ENCODE measurements around the gene ERC2.

ERC2 gene

DNA sequence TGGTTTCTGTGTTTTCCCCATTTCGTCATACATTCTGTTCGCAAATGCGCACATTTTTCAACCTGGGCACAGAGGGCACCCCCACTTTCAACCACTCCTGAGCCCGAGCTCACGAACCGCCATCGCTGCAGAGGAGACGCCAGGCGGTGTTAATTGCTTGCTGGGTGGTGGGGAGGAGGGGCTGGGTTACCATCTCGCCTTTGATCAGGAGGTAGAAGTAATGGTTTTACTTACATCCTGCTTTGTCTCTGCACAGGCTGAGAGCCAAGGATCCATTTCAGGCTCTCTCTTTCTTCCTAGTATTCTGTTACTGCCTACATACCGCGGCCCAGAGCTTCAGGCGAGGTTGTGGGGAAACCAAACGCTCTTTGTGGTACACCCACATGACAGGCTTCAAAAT is 803.9 kb downstream of the ERC2 start:
- Histone ChIP-seq H3F3A (ENCODE audit: low read depth) (no peaks in the 10 kb centered on the region), H3K4me2 (ENCODE audit: low read depth, low read length, poor library complexity, severe bottlenecking) (no peak overlapping the region), H3K9me2 (replicated peaks; ENCODE audit: low read depth, low read length) (no peaks in the 10 kb centered on the region), H3K79me2 (ENCODE audit: insufficient read depth, low read length) (no peaks in the 10 kb centered on the region), H3K9me3 (ENCODE audit: insufficient read depth, low read depth, low read length) (no peaks in the 10 kb centered on the region), H3K4me3 (ENCODE audit: low read length, poor library complexity, severe bottlenecking) (no peak overlapping the region), H4K20me1 (ENCODE audit: insufficient read depth, low read length, poor library complexity, severe bottlenecking) (no peaks in the 10 kb centered on the region), H3K36me3 (ENCODE audit: insufficient read depth, low read length) (no peaks in the 10 kb centered on the region), H2AFZ (ENCODE audit: low read length) (no peak overlapping the region), H3K4me1 (ENCODE audit: insufficient read depth, low read length, poor library complexity, severe bottlenecking) (no peaks in the 10 kb centered on the region), H3K9ac (ENCODE audit: low read depth, low read length, poor library complexity, severe bottlenecking) (no peak overlapping the region), H3K27me3 (ENCODE audit: insufficient read depth, low read length, poor library complexity, severe bottlenecking) (no peaks in the 10 kb centered on the region)
- TF ChIP-seq EZH2phosphoT487 (IDR thresholded peaks at IDR 0.05; ENCODE audit: borderline replicate concordance) = no peak
- TF ChIP-seq, protein P1, sequence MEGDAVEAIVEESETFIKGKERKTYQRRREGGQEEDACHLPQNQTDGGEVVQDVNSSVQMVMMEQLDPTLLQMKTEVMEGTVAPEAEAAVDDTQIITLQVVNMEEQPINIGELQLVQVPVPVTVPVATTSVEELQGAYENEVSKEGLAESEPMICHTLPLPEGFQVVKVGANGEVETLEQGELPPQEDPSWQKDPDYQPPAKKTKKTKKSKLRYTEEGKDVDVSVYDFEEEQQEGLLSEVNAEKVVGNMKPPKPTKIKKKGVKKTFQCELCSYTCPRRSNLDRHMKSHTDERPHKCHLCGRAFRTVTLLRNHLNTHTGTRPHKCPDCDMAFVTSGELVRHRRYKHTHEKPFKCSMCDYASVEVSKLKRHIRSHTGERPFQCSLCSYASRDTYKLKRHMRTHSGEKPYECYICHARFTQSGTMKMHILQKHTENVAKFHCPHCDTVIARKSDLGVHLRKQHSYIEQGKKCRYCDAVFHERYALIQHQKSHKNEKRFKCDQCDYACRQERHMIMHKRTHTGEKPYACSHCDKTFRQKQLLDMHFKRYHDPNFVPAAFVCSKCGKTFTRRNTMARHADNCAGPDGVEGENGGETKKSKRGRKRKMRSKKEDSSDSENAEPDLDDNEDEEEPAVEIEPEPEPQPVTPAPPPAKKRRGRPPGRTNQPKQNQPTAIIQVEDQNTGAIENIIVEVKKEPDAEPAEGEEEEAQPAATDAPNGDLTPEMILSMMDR (conservative IDR thresholded peaks at IDR 0.05; ENCODE audit: low read length) = no peak

DNA sequence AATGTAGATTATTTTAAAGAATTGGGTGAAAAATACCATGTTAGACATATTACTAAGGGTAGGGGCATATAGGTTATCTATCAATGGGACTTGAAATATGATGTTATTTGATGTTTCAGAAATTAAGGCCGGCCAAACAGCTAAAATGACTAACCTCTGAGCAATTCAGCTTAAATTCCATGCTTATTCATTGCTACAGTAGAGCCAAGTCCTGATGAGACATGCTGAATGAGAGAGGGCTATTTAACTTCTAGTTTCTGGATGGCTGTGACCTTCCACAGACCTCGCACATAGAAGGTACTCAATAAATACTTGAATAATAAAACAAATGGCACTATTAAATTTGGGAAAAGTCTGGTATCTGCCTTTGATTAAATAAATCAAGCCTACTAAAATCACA is 805.6 kb downstream of the ERC2 start:
- Histone ChIP-seq H3K9ac (ENCODE audit: low read depth, low read length, poor library complexity, severe bottlenecking) (no peak overlapping the region), H3K4me1 (ENCODE audit: insufficient read depth, low read length, poor library complexity, severe bottlenecking) (no peaks in the 10 kb centered on the region), H3K9me3 (ENCODE audit: insufficient read depth, low read depth, low read length) (no peaks in the 10 kb centered on the region)

DNA sequence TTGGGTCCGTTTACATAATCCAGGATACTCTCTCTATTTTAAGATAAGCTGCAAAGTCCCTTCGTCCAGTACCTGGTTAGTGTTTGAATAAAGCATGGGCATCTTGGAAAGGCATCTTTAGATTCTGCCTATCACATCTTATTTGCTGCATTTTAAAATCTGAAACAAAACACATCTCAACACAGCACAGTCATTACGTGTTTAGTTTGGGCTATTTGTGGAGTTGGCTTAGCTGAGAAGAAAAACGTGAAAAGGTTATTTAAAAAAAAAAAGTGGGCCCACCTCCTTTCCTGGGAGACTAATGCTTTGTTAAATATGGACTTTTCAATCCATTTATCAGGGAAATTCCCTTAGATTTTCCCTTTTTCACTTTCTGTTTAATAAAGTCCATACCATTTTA is 806.7 kb downstream of the ERC2 start:
- H3K9ac ChIP-seq (ENCODE audit: low read depth, low read length, poor library complexity, severe bottlenecking) = no peak overlapping the region
- no peaks in the 10 kb centered on the region for H3K27me3 ChIP-seq (ENCODE audit: insufficient read depth, low read length, poor library complexity, severe bottlenecking)
- H3K4me2 ChIP-seq (ENCODE audit: low read depth, low read length, poor library complexity, severe bottlenecking) = no peak overlapping the region
- TF ChIP-seq EZH2phosphoT487 (IDR thresholded peaks at IDR 0.05; ENCODE audit: borderline replicate concordance) = no peak
- TF ChIP-seq, protein P1 (conservative IDR thresholded peaks at IDR 0.05; ENCODE audit: low read length) = no peak
- H3F3A ChIP-seq (ENCODE audit: low read depth) = no peaks in the 10 kb centered on the region
- no peaks in the 10 kb centered on the region for H3K79me2 ChIP-seq (ENCODE audit: insufficient read depth, low read length)
- no peaks in the 10 kb centered on the region for H3K9me2 ChIP-seq (replicated peaks; ENCODE audit: low read depth, low read length)
- H3K4me3 ChIP-seq (ENCODE audit: low read length, poor library complexity, severe bottlenecking) = no peak overlapping the region
- no peaks in the 10 kb centered on the region for H4K20me1 ChIP-seq (ENCODE audit: insufficient read depth, low read length, poor library complexity, severe bottlenecking)
- no peaks in the 10 kb centered on the region for H3K9me3 ChIP-seq (ENCODE audit: insufficient read depth, low read depth, low read length)
- H3K4me1 ChIP-seq (ENCODE audit: insufficient read depth, low read length, poor library complexity, severe bottlenecking) = no peaks in the 10 kb centered on the region
- no peak overlapping the region for H2AFZ ChIP-seq (ENCODE audit: low read length)
- H3K36me3 ChIP-seq (ENCODE audit: insufficient read depth, low read length) = no peaks in the 10 kb centered on the region

More for the DNA sequence above, 805.6 kb downstream of the ERC2 start:
- H3K4me3 ChIP-seq (ENCODE audit: low read length, poor library complexity, severe bottlenecking) = no peak overlapping the region
- H3K79me2 ChIP-seq (ENCODE audit: insufficient read depth, low read length) = no peaks in the 10 kb centered on the region
- no peaks in the 10 kb centered on the region for H3K27me3 ChIP-seq (ENCODE audit: insufficient read depth, low read length, poor library complexity, severe bottlenecking)
- H3K4me2 ChIP-seq (ENCODE audit: low read depth, low read length, poor library complexity, severe bottlenecking) = no peak overlapping the region
- no peaks in the 10 kb centered on the region for H3F3A ChIP-seq (ENCODE audit: low read depth)
- H3K9me2 ChIP-seq (replicated peaks; ENCODE audit: low read depth, low read length) = no peaks in the 10 kb centered on the region
- H2AFZ ChIP-seq (ENCODE audit: low read length) = no peak overlapping the region
- TF ChIP-seq, protein P1 (conservative IDR thresholded peaks at IDR 0.05; ENCODE audit: low read length) = no peak
- no peak for TF ChIP-seq EZH2phosphoT487 (IDR thresholded peaks at IDR 0.05; ENCODE audit: borderline replicate concordance)
- H3K36me3 ChIP-seq (ENCODE audit: insufficient read depth, low read length) = no peaks in the 10 kb centered on the region
- H4K20me1 ChIP-seq (ENCODE audit: insufficient read depth, low read length, poor library complexity, severe bottlenecking) = no peaks in the 10 kb centered on the region
